ENCODE measurements around the gene TBC1D13. TPM values are rescaled to one million over a fixed set of nuclear protein-coding genes. Genes with fewer than 3 reads are reported as not detected.

TBC1D13 gene
- total and polyA plus RNA-seq, 9 of the 15 experiments (the other 6 are each of a cell fraction or from before 2014, with no cell fraction given): 2.3 to 28.7 (median 11.4) TPM

- TF ChIP-seq TAF7 (tag; IDR thresholded peaks at IDR 0.05): peak; percentile 75; the same call in 1 of the 2 replicates
- TF ChIP-seq ZNF609 (CRISPR knock-in tag; IDR thresholded peaks at IDR 0.05; ENCODE audit: borderline replicate concordance): no peak
- no peak for TF ChIP-seq NFE2L1 (tag; IDR thresholded peaks at IDR 0.05; ENCODE audit: borderline replicate concordance, low read depth)
- TF ChIP-seq ZNF263 (CRISPR knock-in tag; IDR thresholded peaks at IDR 0.05; ENCODE audit: borderline replicate concordance): peak; percentile 46
- no peak for TF ChIP-seq NFE2 (IDR thresholded peaks at IDR 0.05; ENCODE audit: low read depth)
- peak; percentile 84 to 93 for TF ChIP-seq MNT (conservative IDR thresholded peaks at IDR 0.05)
- TF ChIP-seq COPS2 (conservative IDR thresholded peaks at IDR 0.05): no peak
- TF ChIP-seq XRCC4 (IDR thresholded peaks at IDR 0.05; ENCODE audit: extremely low read depth, insufficient read depth, insufficient read length): no peak
- TF ChIP-seq BACH1 (tag; IDR thresholded peaks at IDR 0.05): no peak
- TF ChIP-seq CBFA2T3 (IDR thresholded peaks at IDR 0.05): peak; percentile 7; the same call in 1 of the 2 replicates
- peak; percentile 61 for TF ChIP-seq PRPF4 (IDR thresholded peaks at IDR 0.05; ENCODE audit: insufficient read depth, low read depth, low read length, poor library complexity, severe bottlenecking)
- no peak for TF ChIP-seq ZFP1 (CRISPR knock-in tag; IDR thresholded peaks at IDR 0.05)
- TF ChIP-seq PURB (CRISPR knock-in tag; IDR thresholded peaks at IDR 0.05; ENCODE audit: low read depth): no peak
- TF ChIP-seq L3MBTL2 (IDR thresholded peaks at IDR 0.05): peak; percentile 75
- no peak for TF ChIP-seq ARHGAP35 (IDR thresholded peaks at IDR 0.05; ENCODE audit: partially characterized antibody)
- no peak for TF ChIP-seq GATA2 (CRISPR knock-in tag; IDR thresholded peaks at IDR 0.05)
- TF ChIP-seq CSDE1 (IDR thresholded peaks at IDR 0.05): peak in 1 of 2 experiments; percentile 20; a peak in 1 of 4 replicates
- no peak for TF ChIP-seq POLR3A (IDR thresholded peaks at IDR 0.05; ENCODE audit: borderline replicate concordance, extremely low read depth, insufficient read depth, insufficient read length)
- TF ChIP-seq, protein P1, sequence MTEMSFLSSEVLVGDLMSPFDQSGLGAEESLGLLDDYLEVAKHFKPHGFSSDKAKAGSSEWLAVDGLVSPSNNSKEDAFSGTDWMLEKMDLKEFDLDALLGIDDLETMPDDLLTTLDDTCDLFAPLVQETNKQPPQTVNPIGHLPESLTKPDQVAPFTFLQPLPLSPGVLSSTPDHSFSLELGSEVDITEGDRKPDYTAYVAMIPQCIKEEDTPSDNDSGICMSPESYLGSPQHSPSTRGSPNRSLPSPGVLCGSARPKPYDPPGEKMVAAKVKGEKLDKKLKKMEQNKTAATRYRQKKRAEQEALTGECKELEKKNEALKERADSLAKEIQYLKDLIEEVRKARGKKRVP (CRISPR knock-in tag; IDR thresholded peaks at IDR 0.05): 0 out of 2 replicates have a peak, but pooled peaks have one; percentile 14
Measured at GRCh38 chr9:128771745-128772519, 15.1 kb upstream of the TBC1D13 start, which contains the start of gene ZER1 (continued).
